HEK293 (cell line): ENCODE results near the gene MYO5C.

ENCODE experiments used
- BCL11A ChIP-seq: fragments of 450-650 bp; formaldehyde crosslinking; IDR thresholded peaks from 2 replicates; pipeline ENCODE4 v1.5.1; 2016; ENCODE audit warnings: low read depth, missing biosample characterization, missing genetic modification characterization
- MEIS1 ChIP-seq: sonication (generic); formaldehyde crosslinking; IDR thresholded peaks from 2 replicates; pipeline ENCODE4 v1.8.1; 2022; ENCODE audit warnings: missing genetic modification reagents, mild to moderate bottlenecking, borderline replicate concordance
- PBX3 ChIP-seq: sonication (generic); formaldehyde crosslinking; IDR thresholded peaks from 2 replicates; pipeline ENCODE4 v1.8.1; 2022; ENCODE audit warnings: mild to moderate bottlenecking, moderate library complexity, missing genetic modification reagents
- PRDM6 ChIP-seq: fragments of 450-650 bp; formaldehyde crosslinking; IDR thresholded peaks from 2 replicates; pipeline ENCODE4 v1.5.1; 2017; ENCODE audit warnings: missing biosample characterization, missing genetic modification characterization
- RBAK ChIP-seq: fragments of 450-650 bp; formaldehyde crosslinking; IDR thresholded peaks from 2 replicates; pipeline ENCODE4 v1.5.1; 2016; ENCODE audit warnings: missing biosample characterization, missing genetic modification characterization
- YY1 ChIP-seq: fragments of 450-650 bp; formaldehyde crosslinking; IDR thresholded peaks from 2 replicates; pipeline ENCODE4 v1.5.1; 2018; ENCODE audit warnings: missing biosample characterization, missing genetic modification characterization
- ZBTB44 ChIP-seq: fragments of 450-650 bp; IDR thresholded peaks from 2 replicates; pipeline ENCODE4 v1.5.1; 2018; ENCODE audit warnings: missing biosample characterization, mild to moderate bottlenecking, missing genetic modification characterization
- ZFP37 ChIP-seq: fragments of 450-650 bp; formaldehyde crosslinking; IDR thresholded peaks from 2 replicates; pipeline ENCODE4 v1.5.1; 2016; ENCODE audit warnings: missing biosample characterization, missing genetic modification characterization
- ZNF112 ChIP-seq: fragments of 450-650 bp; formaldehyde crosslinking; IDR thresholded peaks from 2 replicates; pipeline ENCODE4 v1.5.0; 2017; ENCODE audit warnings: missing biosample characterization, missing genetic modification characterization
- ZNF138 ChIP-seq: fragments of 450-650 bp; formaldehyde crosslinking; IDR thresholded peaks from 2 replicates; pipeline ENCODE4 v1.5.1; 2016; ENCODE audit warnings: missing biosample characterization, missing genetic modification characterization, borderline replicate concordance
- ZNF174 ChIP-seq: fragments of 450-650 bp; formaldehyde crosslinking; IDR thresholded peaks from 2 replicates; pipeline ENCODE4 v1.5.0; 2017; ENCODE audit warnings: missing biosample characterization, mild to moderate bottlenecking, missing genetic modification characterization
- ZNF2 ChIP-seq: fragments of 450-650 bp; formaldehyde crosslinking; IDR thresholded peaks from 2 replicates; pipeline ENCODE4 v1.5.1; 2016; ENCODE audit warnings: missing biosample characterization, missing genetic modification characterization
- ZNF274 ChIP-seq, 2 experiments: fragments of 200-500 bp in 1 of 2; fragments of 450-650 bp in 1 of 2; sonication (Bioruptor generic) in 1 of 2; formaldehyde crosslinking in 1 of 2; IDR thresholded peaks; 2 replicates each; pipeline versions ENCODE4 v1.5.1 to v1.6.1; 2014 to 2016; ENCODE audit warnings: borderline replicate concordance in 1 of 2, inconsistent platforms in 1 of 2, low read length in 1 of 2, missing biosample characterization in 1 of 2, missing genetic modification characterization in 1 of 2
- ZNF280C ChIP-seq: fragments of 450-650 bp; formaldehyde crosslinking; IDR thresholded peaks from 2 replicates; pipeline ENCODE4 v1.5.1; 2016; ENCODE audit warnings: missing biosample characterization, missing genetic modification characterization
- ZNF335 ChIP-seq: fragments of 450-650 bp; formaldehyde crosslinking; conservative IDR thresholded peaks from 2 replicates; pipeline ENCODE4 v1.5.1; 2016; ENCODE audit warnings: missing biosample characterization, missing genetic modification characterization
- ZNF362 ChIP-seq: fragments of 450-650 bp; formaldehyde crosslinking; IDR thresholded peaks from 2 replicates; pipeline ENCODE4 v1.5.1; 2016; ENCODE audit warnings: missing biosample characterization, missing genetic modification characterization
- ZNF37A ChIP-seq: fragments of 450-650 bp; IDR thresholded peaks from 2 replicates; pipeline ENCODE4 v1.5.1; 2018; ENCODE audit warnings: missing biosample characterization, missing genetic modification characterization
- ZNF398 ChIP-seq: fragments of 450-650 bp; formaldehyde crosslinking; IDR thresholded peaks from 2 replicates; pipeline ENCODE4 v1.5.1; 2017; ENCODE audit warnings: missing biosample characterization, missing genetic modification characterization
- ZNF423 ChIP-seq: fragments of 450-650 bp; formaldehyde crosslinking; IDR thresholded peaks from 2 replicates; pipeline ENCODE4 v1.5.1; 2016; ENCODE audit warnings: missing biosample characterization, missing genetic modification characterization
- ZNF449 ChIP-seq: fragments of 450-650 bp; formaldehyde crosslinking; IDR thresholded peaks from 2 replicates; pipeline ENCODE4 v1.5.1; 2017; ENCODE audit warnings: missing biosample characterization, mild to moderate bottlenecking, missing genetic modification characterization, moderate library complexity
- ZNF501 ChIP-seq: fragments of 450-650 bp; formaldehyde crosslinking; IDR thresholded peaks from 2 replicates; pipeline ENCODE4 v1.5.1; 2016; ENCODE audit warnings: missing biosample characterization, missing genetic modification characterization
- ZNF544 ChIP-seq: fragments of 450-650 bp; formaldehyde crosslinking; IDR thresholded peaks from 2 replicates; pipeline ENCODE4 v1.5.0; 2017; ENCODE audit warnings: missing biosample characterization, missing genetic modification characterization
- ZNF692 ChIP-seq: fragments of 450-650 bp; formaldehyde crosslinking; IDR thresholded peaks from 2 replicates; pipeline ENCODE4 v1.5.1; 2016; ENCODE audit warnings: missing biosample characterization, missing genetic modification characterization
- ZNF701 ChIP-seq: fragments of 450-650 bp; formaldehyde crosslinking; IDR thresholded peaks from 2 replicates; pipeline ENCODE4 v1.5.1; 2016; ENCODE audit warnings: missing biosample characterization, missing genetic modification characterization
- ZNF791 ChIP-seq: fragments of 450-650 bp; formaldehyde crosslinking; IDR thresholded peaks from 2 replicates; pipeline ENCODE4 v1.5.1; 2016; ENCODE audit warnings: missing biosample characterization, missing genetic modification characterization

The MYO5C gene

GRCh38 chr15:52179278-52180195 is 116.1 kb downstream of the MYO5C start (continued):
- TF ChIP-seq PRDM6 (tag by site-specific recombination) (no peak), ZFP37 (tag by site-specific recombination) (no peak), BCL11A (tag by site-specific recombination) (no peak), ZNF37A (no peak), ZNF701 (tag by site-specific recombination) (no peak), ZNF501 (no peak), ZNF138 (tag by site-specific recombination) (no peak), ZNF274 (IDR thresholded peaks at IDR 0.05; ENCODE audit: low read length) (no peak), ZNF274 (tag by site-specific recombination; IDR thresholded peaks at IDR 0.05; ENCODE audit: borderline replicate concordance) (no peak), YY1 (peak; percentile 52; the same call in 1 of the 2 replicates), ZNF112 (tag by site-specific recombination) (no peak), ZNF791 (tag by site-specific recombination) (no peak), ZNF280C (tag by site-specific recombination) (no peak), ZNF362 (no peak), PBX3 (CRISPR knock-in tag) (0 out of 2 replicates have a peak, but pooled peaks have one; percentile 34), ZNF398 (no peak), MEIS1 (CRISPR knock-in tag) (no peak), ZNF544 (tag by site-specific recombination) (no peak), ZNF2 (no peak), ZBTB44 (0 out of 2 replicates have a peak, but pooled peaks have one; percentile 17), RBAK (no peak), ZNF692 (tag by site-specific recombination) (peak; percentile 42; the same call in 1 of the 2 replicates), ZNF423 (tag by site-specific recombination) (no peak), ZNF335 (tag by site-specific recombination) (peak; percentile 97), ZNF449 (tag by site-specific recombination) (no peak), ZNF174 (no peak)
